Stimulated activated CD4-positive, alpha-beta T cell treated with anti-CD3 and anti-CD28 coated beads, Interleukin-15, amount 100 ng/mL, for 1 hour (primary cell): ENCODE data around the gene SH3RF2.
"Not testable (repeated sequence)": the region's sequence is repeated elsewhere in the genome, so short reads cannot be mapped to it uniquely, and the experiment has no call there.

Experiments used
- DNase-seq, 2 donors: peaks; one replicate each; pipeline ENCODE4 v3.0.0-alpha.2; 2020; ENCODE audit warnings: low read depth in 1 of 2, low spot score in 1 of 2

The SH3RF2 gene

GRCh38 chr5:146076028-146076427 lies 139.7 kb downstream of the SH3RF2 start:
- DNase-seq: no peak

GRCh38 chr5:146076455-146076854 lies 140.1 kb downstream of the SH3RF2 start:
- DNase-seq: no peak

GRCh38 chr5:146078566-146078965 lies 142.2 kb downstream of the SH3RF2 start:
- no peak for DNase-seq

- DNase-seq: no peak
Observed at GRCh38 chr5:146079695-146080373, 143.5 kb downstream of the SH3RF2 start.

- DNase-seq: no peak
Observed at GRCh38 chr5:146081556-146081955, 145.2 kb downstream of the SH3RF2 start.

GRCh38 chr5:146082798-146083197 lies 146.4 kb downstream of the SH3RF2 start:
- DNase-seq: no peak

- no peak for DNase-seq
Observed at GRCh38 chr5:146084376-146084775, 148.0 kb downstream of the SH3RF2 start.

- no peak for DNase-seq
Observed at GRCh38 chr5:146088098-146088497, 151.7 kb downstream of the SH3RF2 start.

GRCh38 chr5:146089287-146089686 lies 152.9 kb downstream of the SH3RF2 start:
- DNase-seq: no peak

GRCh38 chr5:146091881-146092280 lies 155.5 kb downstream of the SH3RF2 start:
- DNase-seq: no peak

GRCh38 chr5:146098047-146098446 lies 161.7 kb downstream of the SH3RF2 start:
- DNase-seq: no peak

GRCh38 chr5:146101646-146102045 lies 165.3 kb downstream of the SH3RF2 start:
- DNase-seq: no peak

GRCh38 chr5:146103594-146103993 lies 167.2 kb downstream of the SH3RF2 start:
- no peak for DNase-seq

GRCh38 chr5:146105477-146105876 lies 169.1 kb downstream of the SH3RF2 start, which contains the start of gene PLAC8L1:
Gene PLAC8L1, minus strand, starts transcription at chr5:146105577. Its CDS starts 1,266 bp downstream, at chr5:146104311.
- no peak for DNase-seq

GRCh38 chr5:146107901-146108300 lies 171.5 kb downstream of the SH3RF2 start:
- DNase-seq: no peak

- not testable (repeated sequence) for DNase-seq
Observed at GRCh38 chr5:146108870-146109269, 172.5 kb downstream of the SH3RF2 start.

GRCh38 chr5:146109379-146109778 lies 173.0 kb downstream of the SH3RF2 start:
- no peak for DNase-seq

- DNase-seq: no peak
Observed at GRCh38 chr5:146111409-146111808, 175.0 kb downstream of the SH3RF2 start.

- no peak for DNase-seq
Observed at GRCh38 chr5:146112476-146112875, 176.1 kb downstream of the SH3RF2 start.
